ENCODE results near the gene TRIM29. TPM values are rescaled to one million over a fixed set of nuclear protein-coding genes. Genes with fewer than 3 reads are reported as not detected.
A peak's percentile ranks its signal among the peaks of the same experiment; 100 is the strongest.

The TRIM29 gene
- total and polyA plus RNA-seq, 9 of the 15 experiments (the other 6 are each of a cell fraction or from before 2014, with no cell fraction given), result 0.08 to 1.4 (median 0.42) TPM; not detected in 2

DNA sequence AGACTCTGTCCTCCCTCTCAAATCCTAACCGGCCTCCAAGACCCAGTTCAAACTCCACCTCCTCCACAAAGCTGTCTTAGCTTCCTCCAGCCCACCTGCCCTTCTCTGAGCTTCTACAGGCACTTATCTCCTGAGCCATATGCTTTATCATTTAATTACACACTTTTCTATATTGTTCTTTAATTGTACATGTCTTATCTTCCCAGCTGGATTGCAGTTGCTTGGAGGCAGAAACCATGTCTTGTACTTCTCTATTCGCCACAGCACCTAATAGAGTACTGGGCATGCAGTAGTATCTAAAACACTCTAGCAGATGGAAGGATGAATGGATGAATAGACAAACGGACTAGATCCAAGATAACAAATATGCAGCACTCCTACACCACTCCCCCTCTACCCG lies 11.3 kb downstream of the TRIM29 start (continued):
- TF ChIP-seq, protein P1, sequence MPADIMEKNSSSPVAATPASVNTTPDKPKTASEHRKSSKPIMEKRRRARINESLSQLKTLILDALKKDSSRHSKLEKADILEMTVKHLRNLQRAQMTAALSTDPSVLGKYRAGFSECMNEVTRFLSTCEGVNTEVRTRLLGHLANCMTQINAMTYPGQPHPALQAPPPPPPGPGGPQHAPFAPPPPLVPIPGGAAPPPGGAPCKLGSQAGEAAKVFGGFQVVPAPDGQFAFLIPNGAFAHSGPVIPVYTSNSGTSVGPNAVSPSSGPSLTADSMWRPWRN (IDR thresholded peaks at IDR 0.05; ENCODE audit: low read depth), result peak; percentile 72
- TF ChIP-seq FOXA3 (CRISPR knock-in tag; conservative IDR thresholded peaks at IDR 0.05 in 1 of 2, IDR thresholded peaks at IDR 0.05 in 1 of 2) (no peak), FOSL1 (tag; conservative IDR thresholded peaks at IDR 0.05) (peak; percentile 57; the same call in 1 of the 2 replicates), SP2 (IDR thresholded peaks at IDR 0.05; ENCODE audit: extremely low read depth, low read depth, low read length, poor library complexity, severe bottlenecking) (no peak), TAL1 (IDR thresholded peaks at IDR 0.05) (peak; percentile 89), SAP30 (IDR thresholded peaks at IDR 0.05; ENCODE audit: borderline replicate concordance, insufficient read depth, low read depth, low read length, poor library complexity, severe bottlenecking) (no peak), DPF2 (IDR thresholded peaks at IDR 0.05) (peak; percentile 44; the same call in 1 of the 2 replicates), ZNF263 (CRISPR knock-in tag; IDR thresholded peaks at IDR 0.05; ENCODE audit: borderline replicate concordance) (peak; percentile 96), ZNF584 (CRISPR knock-in tag; IDR thresholded peaks at IDR 0.05; ENCODE audit: low read depth) (peak; percentile 57; the same call in 1 of the 2 replicates), CCNT2 (IDR thresholded peaks at IDR 0.05; ENCODE audit: borderline replicate concordance, extremely low read depth, insufficient read length, low read depth, low read length) (peak; percentile 26), MTA2 (IDR thresholded peaks at IDR 0.05; ENCODE audit: low read depth) (peak; percentile 77), TRIM24 (IDR thresholded peaks at IDR 0.05) (peak in 1 of 2 experiments; percentile 70; a peak in 1 of 4 replicates), ARID1B (IDR thresholded peaks at IDR 0.05) (peak; percentile 90), ZNF76 (CRISPR knock-in tag; IDR thresholded peaks at IDR 0.05; ENCODE audit: borderline replicate concordance) (no peak), CBFA2T2 (conservative IDR thresholded peaks at IDR 0.05) (peak; percentile 89), SMARCA4 (IDR thresholded peaks at IDR 0.05) (peak; percentile 48; the same call in 1 of the 2 replicates), BCOR (IDR thresholded peaks at IDR 0.05) (peak; percentile 23; the same call in 1 of the 2 replicates), RCOR1 (IDR thresholded peaks at IDR 0.05; ENCODE audit: borderline replicate concordance in 1 of 2, low read depth in 2 of 2, low read length in 2 of 2) (peak in 1 of 2 experiments; percentile 7; a peak in 1 of 4 replicates), TCF3 (CRISPR knock-in tag; IDR thresholded peaks at IDR 0.05) (peak; percentile 90)
- TF ChIP-seq, protein P2, sequence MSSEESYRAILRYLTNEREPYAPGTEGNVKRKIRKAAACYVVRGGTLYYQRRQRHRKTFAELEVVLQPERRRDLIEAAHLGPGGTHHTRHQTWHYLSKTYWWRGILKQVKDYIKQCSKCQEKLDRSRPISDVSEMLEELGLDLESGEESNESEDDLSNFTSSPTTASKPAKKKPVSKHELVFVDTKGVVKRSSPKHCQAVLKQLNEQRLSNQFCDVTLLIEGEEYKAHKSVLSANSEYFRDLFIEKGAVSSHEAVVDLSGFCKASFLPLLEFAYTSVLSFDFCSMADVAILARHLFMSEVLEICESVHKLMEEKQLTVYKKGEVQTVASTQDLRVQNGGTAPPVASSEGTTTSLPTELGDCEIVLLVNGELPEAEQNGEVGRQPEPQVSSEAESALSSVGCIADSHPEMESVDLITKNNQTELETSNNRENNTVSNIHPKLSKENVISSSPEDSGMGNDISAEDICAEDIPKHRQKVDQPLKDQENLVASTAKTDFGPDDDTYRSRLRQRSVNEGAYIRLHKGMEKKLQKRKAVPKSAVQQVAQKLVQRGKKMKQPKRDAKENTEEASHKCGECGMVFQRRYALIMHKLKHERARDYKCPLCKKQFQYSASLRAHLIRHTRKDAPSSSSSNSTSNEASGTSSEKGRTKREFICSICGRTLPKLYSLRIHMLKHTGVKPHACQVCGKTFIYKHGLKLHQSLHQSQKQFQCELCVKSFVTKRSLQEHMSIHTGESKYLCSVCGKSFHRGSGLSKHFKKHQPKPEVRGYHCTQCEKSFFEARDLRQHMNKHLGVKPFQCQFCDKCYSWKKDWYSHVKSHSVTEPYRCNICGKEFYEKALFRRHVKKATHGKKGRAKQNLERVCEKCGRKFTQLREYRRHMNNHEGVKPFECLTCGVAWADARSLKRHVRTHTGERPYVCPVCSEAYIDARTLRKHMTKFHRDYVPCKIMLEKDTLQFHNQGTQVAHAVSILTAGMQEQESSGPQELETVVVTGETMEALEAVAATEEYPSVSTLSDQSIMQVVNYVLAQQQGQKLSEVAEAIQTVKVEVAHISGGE (CRISPR knock-in tag; IDR thresholded peaks at IDR 0.05), result 0 out of 6 replicates have a peak, but pooled peaks of 1 of the 3 experiments have one; percentile 31
- TF ChIP-seq, protein P3, sequence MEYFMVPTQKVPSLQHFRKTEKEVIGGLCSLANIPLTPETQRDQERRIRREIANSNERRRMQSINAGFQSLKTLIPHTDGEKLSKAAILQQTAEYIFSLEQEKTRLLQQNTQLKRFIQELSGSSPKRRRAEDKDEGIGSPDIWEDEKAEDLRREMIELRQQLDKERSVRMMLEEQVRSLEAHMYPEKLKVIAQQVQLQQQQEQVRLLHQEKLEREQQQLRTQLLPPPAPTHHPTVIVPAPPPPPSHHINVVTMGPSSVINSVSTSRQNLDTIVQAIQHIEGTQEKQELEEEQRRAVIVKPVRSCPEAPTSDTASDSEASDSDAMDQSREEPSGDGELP (CRISPR knock-in tag; IDR thresholded peaks at IDR 0.05; ENCODE audit: borderline replicate concordance), result 0 out of 2 replicates have a peak, but pooled peaks have one; percentile 27
